SK-N-DZ (cell line): Measurements from ENCODE around the gene ESAM.
"Not testable (repeated sequence)": the region's sequence is repeated elsewhere in the genome, so short reads cannot be mapped to it uniquely, and the experiment has no call there.

Experiments
- DNase-seq: peaks from one replicate; pipeline ENCODE4 v3.0.0-alpha.2; 2015; ENCODE audit warnings: low spot score

ESAM gene

DNA sequence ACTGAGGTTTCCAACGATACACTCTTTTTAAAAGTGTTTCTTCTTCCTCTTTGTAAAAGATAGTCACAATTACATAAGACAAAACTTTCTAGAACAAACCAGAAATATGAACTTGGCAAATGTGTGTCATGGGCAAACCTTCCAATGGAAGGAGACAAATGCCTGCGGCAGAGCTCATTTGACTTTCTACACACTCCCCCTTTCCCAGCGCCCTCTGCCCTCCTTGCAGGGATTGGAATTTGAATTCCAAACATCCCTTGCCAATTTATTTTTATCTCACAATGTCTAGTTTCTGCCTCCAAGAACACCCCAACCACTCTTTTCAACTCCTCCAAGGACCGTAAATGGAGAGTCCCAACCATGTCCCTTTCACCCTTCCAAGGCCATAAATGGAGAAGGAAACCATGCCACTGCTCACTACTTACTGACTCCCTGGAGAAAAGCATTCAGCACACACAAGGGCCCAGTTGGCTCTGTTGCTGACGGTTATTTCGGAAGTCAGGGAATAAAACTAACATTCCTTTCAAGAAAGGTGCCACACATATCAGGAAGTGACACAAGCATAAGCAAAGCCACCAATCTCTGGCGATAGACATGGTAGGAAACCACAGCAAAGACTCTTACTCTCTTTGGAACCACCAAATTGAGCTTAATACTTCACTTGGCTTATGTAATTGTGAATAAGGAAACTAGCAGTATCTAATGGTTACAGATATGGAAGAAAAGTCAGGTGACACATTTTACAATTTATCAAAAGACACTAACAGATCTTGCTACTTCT lies 15.0 kb upstream of the ESAM start:
- no peak for DNase-seq

DNA sequence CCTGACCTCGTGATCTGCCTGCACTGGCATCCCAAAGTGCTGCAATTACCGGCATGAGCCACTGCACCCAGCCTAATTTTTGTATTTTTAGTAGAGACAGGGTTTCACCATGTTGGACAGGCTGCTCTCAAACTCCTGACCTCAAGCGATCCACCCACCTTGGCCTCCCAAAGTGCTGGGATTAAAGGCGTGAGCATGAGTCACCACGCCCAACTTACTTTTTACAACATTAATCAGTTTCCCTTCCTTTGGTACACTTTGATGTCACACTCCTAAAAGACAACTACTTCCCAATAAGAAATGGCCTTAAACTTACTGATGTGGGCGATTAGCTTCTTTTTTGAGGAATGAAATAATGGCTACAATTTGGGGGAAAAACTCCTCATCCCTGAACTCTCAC lies 8.9 kb upstream of the ESAM start:
- DNase-seq: not testable (repeated sequence)

DNA sequence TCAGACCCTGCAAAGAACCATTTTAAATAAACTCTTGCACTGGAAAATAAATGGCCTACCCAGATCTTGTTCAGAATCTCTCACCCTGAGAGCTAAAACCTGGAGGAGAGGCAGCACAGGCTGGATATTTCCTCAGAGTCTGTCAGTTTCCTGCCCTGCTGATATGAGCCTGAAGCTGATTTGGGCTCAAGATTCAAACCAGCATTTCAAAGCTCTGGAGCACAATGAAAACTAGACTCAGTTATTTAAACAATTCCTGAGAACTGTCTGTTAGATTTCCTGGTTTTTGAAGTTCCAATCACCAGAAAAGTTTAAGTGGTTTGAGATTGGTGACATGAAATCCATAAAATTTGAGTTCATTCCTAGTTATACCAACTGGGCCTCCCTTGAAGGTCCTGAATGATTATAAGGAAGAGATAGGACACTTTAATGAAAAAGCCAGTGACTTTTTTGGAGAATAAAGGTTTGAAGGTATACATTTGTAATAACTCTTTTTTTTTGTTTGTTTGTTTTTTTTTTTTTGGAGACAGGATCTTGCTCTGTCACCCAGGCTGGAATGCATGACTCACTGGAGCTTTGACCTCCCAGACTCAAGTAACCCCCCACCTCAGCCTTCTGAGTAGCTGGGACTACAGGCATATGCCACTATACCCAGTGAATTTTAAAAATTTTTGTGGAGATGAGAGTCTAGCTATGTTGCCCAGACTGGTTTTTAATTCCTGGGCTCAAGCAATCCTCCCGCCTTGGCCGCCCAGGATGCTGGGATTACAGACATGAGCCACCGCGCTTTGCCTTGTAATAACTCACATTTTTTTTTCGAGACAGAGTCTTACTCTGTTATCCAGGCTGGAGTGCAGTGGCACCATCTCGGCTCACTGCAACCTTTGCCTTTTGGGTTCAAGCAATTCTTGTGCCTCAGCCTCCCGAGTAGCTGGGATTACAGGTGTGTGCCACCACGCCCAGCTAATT lies 8.0 kb upstream of the ESAM start:
- no peak for DNase-seq

DNA sequence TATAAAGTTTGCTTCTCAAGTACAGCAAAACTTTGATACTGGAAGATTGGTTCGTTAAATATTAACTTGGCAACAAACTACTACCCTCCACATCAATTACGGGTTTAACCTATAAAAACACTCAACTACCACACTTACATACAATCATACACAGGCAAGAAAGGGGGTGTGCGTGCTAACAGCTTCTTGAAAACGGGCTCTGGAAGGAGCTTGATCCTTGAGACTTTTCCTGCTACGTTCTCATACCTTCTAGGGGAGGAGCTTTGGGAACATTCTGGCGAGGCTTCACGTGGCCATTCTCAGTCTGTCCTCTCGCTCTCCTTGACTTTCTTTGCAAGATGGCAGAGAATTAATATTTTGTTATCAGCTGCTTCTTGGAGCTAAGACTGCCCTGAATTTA lies 6.8 kb upstream of the ESAM start:
- DNase-seq: no peak

DNA sequence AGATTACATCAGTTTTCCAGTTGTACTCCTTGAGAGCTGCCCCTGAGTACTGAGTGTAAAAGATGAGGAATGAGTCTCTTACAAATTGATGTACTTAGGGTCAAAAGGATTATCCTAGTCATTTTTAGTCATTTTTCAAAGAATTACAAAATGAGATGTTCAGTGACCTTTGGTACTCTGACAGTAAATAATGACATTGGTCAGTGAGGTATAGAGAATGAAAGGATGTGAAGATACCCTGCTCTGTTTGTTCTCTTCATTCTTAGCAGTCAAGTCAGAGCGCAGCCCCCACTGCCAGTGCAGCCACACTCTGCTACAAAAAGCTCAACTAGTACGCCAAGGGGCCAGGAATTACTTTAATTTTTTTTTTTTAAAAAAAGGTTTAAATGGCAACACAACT lies 4.1 kb upstream of the ESAM start:
- DNase-seq: no peak

DNA sequence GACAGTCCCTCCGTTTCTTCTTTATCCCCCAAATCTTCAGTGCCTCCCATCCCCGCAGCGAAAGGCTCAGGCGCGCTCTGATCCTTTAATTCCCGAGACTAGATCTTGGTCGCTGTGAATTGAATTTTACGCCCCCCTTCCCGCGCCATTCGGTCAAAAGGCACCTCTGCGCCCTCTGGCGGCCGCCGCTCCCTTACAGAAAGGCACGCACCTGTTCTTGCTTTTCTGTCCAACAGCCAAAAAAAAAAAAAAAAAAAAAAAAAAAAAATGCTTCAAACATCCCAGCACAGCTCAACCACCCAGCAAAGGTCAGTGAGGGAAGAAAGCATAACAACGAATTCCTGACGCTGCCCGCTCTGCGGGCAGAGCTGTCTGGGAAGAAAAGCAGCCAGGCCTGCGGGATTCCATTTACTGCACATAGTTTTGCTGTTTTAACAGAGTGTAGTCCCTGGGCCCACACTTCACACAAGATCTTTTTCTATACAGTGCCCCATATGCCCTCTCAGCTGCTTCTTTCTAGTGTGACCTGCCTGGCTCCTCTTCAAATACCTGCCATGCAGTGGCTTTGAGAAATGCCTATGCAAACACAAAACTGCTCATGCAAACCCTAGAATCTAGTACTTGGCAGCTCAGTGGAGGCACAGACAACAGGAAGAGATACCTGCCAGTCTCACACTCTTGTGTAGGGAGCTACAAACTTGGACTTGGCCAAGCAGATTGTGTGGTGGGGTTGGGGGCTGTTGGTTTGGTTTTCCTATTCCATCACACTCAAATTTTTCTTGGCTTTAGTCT lies 1.3 kb upstream of the ESAM start:
- peak; percentile 37 for DNase-seq

DNA sequence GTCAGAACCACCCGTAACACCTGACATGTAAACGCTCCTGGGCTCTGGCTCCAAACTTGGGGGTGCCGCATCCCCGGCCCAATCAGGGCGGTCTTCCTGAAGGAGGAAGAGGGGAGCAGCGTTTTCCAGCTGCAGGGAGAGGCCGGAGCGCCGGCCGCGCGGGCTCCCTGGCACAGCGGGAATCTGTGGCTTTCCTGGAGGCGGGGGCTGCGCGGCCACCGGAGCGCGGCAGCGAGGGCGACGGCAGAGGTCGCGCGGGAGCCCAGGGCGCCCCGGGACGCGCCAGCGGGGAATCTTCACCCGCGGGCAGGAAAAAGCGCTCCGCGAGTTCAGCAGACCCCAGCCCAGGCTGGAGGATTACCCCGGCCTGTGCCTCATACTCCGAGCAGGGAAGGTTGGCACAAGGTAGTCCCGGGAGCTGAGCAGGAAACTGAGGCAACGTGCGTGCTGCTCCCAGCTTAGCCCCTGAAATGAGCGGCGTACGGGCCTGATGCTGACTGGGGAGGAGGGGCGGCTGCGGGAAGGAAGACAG lies 600 bp upstream of the ESAM start:
- DNase-seq: no peak

DNA sequence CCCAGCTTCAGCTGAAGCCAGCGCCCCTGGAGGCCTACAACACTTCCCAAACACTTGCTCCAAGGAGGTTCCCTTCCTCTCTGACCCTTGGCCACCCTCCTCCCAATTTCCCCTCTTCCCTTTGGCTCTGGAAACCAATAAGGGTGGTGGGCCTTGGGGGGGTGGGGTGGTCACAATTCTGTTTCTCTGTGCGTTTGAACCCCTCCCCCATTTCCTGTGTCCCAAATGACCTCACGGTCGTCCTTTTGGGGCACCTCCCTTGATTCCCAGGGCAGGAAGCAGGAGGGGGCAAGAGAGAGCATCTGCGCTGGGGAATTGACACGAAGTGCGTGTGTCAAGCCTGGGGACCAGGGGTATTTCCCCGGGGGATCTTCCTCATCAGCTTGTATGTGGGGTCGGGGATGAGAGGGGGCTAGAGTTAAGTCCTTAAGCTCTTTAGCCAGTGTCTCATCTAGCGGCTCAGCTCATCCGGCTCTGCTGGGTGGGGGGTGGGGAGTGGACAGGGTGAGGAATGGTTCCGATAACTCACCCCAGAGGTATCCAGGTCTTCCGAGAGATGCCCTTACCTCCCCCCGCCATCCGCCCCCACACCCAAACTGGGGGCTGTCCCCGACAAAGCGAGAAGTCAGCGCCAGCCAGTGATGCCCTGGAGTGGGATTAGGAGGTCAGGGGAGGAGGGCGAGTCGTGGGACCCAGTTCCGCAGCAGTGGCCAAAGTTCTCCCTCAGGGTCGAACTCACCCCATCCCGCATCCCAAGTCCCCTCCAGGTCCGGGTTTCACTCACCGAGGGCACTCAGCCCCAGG lies 587 bp downstream of the ESAM start:
- DNase-seq: no peak

DNA sequence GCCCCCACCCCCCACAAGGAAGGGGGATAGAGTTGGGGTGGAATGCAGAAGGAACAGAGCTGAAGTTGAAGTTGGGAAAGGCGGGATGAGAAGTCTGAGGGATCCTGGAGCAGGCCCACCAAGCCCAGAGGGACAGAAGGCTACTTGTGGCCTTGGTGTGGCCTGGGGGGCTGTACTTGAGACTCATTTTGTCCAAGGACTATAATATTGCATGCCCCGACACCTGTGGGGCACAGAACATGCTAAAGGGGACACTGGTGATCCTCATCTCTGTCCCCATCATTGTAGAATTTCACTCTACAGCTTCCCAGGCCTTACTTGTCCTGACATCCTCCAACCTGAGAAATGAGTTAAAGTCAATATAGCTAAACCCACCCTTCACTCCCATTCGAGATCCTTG lies 1.3 kb downstream of the ESAM start:
- DNase-seq: no peak

DNA sequence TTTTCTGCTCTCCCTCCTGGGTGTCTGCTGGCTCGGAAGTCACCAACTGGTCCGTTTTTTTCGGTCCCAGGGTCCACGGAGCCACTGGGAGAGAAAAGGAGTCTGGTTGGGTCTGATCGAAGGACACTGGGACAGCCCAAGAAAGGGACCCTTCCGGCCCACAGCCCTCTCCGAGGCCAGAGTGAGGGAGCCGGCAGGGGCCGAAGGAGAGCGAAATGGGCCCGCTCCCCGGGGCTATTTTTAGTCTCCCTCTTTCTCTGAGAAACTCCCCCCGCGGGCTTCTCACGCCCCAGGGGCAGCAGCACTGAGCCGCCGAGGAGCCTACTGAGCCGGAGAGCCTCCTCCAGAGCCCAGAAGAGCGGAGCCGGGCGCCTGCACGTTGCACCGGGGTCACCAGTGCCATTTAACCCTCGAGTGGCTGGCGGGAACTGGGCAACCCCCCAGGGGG lies 1.9 kb downstream of the ESAM start:
- DNase-seq: no peak

DNA sequence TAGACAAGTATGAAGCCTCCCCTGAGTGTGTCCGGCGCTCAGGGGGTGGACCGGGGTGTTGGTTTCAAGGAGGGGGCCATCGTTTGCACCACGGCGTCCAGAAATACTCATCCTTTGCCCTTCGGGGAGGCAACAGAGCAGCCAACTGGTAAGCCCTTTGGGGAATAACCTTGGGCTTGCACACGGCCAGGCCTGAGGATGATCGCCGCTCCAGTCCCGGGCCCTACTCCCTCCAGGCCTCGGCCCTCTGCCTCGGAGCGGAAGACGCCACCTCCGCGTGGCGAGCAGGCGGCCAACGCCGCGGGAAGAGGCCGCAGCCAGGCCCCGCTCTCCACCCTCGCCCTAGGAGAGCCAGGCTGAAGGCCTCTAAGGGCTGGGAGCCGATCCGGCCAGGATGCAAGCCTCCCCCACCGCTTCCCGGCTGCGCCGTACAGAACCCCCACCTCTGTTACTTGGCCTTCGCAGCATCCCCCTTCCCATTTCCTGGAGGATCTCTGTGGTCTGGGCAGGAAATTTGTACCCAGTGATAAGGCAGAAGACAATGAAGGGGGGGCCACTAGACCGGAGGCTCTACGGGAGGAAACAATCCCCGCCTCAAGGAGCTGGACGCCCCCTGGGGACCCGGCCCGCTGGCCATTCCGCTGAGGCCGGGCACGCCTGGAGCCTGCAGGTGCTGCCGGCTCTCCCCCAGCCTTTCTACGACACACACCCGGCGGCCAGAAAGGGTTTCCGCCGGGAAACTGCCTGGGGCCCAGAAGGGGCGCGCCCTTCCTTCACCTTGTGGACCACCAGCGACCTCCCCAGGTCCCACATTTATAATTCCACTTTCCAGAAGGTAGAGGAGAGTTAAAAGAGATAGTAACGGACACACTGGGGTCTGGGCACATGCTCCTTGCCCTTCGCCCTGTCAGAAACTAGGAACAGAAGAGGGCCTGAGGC lies 2.6 kb downstream of the ESAM start:
- no peak for DNase-seq

DNA sequence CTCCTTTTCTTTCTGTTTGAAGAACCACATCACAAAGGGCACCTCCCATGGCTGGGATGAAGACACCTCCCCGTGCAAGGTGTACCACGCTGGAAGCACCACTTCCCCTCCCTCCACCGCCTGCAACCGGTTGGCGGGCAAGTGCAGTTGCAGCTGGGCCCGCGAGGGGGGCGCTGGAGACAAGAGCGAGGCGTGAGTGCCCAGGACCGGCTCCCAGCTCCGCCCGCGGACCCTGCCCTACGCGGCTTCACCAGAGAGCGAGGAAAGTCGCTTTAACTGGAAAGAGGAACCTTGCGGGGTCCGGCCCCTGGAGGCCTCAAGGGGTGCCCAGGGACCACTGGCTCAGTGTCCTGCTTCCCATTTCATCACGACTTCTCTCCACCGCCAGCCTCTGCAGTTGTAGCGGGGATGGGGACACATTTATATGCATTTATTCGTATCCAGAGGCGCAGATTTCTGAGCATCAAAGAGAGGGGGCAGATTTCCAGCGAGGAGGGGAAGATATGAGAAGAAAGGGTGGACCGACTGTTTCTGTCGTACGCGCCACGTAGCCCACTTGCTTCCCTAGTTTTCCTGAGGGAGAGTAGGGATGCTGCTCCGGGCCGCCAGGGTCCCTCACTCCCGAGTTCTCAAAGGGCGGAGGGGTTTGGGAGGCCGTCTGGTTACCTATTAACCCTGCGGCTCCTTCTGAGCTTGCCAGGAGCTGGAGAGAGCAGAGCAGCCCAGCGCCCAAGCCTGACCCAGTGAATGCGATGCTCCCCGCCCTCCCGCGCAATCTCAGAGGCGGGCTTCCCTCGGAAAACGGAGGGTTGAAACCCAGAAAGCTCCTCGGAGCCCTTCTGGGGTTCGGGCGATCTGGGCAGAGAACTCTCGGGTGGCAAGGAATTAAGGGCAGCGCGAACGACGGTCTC lies 3.5 kb downstream of the ESAM start:
- peak; percentile 73 for DNase-seq

DNA sequence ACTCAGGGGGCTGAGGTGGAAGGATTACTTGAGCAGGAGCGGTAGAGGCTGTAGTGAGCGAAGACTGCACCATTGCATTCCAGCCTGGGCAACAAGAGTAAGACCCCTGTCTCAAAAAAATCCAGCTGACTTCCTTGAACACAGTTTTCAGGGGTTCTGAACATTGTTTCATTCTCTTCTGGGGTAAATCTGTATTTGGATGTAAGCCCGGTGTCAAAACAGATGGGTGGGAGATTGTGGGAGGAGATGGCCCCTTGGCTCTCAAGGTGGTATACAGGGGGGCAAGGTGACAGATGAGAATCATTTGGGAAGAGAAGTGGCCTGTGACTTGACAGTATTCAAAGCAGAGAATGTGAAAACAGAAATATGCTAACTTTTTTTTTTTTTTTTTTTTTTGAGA lies 4.8 kb downstream of the ESAM start:
- DNase-seq: no peak

DNA sequence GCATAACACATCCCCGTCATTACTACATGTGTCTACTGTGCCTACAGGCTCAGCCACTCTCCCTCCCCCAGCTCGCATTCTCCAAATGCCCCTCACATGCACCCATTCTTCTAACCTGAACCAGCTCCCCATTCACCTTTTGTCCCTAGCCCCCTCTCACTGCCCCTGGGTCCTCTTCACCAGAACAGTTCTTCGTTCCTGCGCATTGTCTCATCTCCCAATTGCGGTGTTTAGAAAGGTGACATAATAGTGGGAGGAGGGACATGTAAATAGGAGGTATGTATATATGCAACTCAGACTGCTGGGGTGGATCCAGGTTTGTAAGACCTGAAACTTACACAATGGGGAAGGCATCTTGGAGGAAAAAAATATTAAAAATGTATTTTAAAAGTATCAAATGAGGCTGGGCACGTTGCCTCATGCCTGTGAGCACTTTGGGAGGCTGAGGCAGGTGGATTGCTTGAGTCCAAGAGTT lies 5.3 kb downstream of the ESAM start:
- no peak for DNase-seq

DNA sequence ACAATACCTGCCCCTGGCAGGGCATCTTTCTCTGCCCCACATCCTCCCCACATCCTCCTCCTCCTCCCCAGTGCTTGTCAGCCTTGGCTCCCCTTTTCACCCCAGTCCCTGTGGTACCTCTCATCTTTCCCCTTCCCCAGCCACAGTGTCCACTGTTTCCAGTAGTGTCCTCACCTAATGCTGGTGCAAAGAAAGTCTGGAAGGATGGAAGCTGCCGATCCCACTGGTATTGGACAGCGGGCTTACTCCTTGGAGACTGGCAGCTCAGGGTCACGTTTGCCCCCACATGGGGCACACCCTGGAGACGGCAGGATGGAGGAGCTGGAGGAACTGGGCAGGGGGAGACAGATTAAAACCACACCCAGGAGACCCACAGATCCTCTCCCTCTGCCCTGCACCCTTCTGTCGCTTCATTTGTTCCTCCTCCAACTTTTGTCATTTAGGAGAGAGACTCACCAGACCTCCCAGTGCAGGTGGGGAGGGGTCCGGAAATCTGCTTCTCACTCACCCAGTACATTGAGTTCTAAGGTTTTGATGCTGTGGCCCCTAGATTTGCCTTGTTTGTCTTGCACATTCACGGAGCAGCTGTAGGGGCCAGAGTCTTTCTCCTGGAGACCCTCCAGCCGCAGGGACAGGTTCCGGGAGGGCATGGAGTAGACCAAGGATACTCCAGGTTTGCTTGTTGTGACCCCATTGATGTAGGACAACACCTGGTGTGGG lies 5.9 kb downstream of the ESAM start:
- DNase-seq: no peak

DNA sequence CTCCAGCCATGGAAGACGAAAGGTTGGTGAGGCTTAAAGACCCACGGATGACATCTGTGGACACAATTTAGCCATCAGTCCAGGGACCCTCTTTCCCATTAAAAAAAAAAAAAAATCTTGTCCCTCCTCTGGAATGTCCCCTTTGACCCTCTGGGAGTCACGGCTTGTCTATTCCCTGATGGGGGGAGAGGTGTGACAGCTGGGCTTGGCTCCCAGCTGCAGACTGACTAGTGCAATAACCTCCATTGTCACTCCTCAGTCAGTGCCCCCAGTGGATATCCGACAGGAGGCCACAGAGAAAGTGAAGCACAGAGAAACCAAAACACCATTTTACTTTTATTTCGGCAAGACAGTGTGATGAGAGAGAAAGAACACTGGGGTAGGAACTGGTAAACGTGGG lies 7.4 kb downstream of the ESAM start:
- DNase-seq: no peak

DNA sequence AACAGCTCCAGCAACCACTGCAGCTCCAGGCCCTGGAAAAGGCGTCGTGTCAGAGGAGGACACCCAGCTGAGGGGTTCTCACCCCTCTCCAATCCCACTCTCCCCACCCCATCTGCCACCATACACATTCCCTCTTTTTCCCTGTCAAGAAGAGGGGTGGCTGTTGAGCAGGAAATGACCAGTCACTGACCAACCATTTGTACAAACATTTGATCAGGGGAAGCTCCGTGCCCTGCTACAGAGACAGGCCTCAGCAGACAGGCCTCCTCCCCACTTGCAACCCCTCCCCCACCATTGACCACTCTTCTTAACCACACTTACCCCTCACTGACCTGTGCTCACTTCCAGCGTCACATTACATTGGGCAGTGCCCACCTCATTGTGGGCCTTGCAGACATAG lies 7.8 kb downstream of the ESAM start:
- DNase-seq: no peak

DNA sequence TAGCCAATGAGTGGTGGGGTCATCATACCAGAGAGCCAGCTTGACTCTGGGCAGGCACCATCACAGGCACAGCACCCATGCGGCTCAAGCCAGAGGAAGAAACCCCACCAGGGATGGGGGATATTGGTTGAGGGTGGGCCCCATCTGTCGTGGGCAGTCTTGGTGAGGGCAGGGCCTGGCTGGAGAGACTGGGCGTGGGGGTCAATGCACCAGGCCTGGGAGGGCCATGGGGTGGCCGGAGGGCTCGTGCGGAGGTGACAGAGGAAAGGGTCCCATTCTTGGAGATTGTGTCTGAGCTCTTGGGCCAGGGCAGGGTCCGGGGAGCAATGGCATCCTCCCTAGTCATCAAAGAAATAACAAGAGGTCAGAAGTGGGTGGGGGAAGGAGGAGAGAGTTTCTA lies 8.5 kb downstream of the ESAM start:
- DNase-seq: no peak
